Keratinocyte (primary cell): ENCODE measurements around the gene IFNL2. TPM values are rescaled to one million over a fixed set of nuclear protein-coding genes. Genes with fewer than 3 reads are reported as not detected.

Experiments
- DNase-seq: peaks from one replicate; pipeline ENCODE4 v3.0.0-alpha.2; 2011; ENCODE audit warnings: low read depth, missing footprints, low spot score
- FAIRE-seq: peaks from 2 replicates; lab custom pipeline; 2011; peaks lifted over from hg19 to GRCh38; lab: Jason Lieb, UNC
- H2AFZ ChIP-seq: 2 replicates; pipeline ENCODE4 v1.6.0; 2012; ENCODE audit warnings: low read length, control low read depth, inconsistent platforms; ENCODE audit not compliant: control insufficient read depth
- H3K27ac ChIP-seq: 2 replicates; pipeline ENCODE4 v1.5.1; 2011; ENCODE audit warnings: low read length; ENCODE audit not compliant: control insufficient read depth, insufficient read depth
- H3K27me3 ChIP-seq: 3 replicates; pipeline ENCODE4 v1.6.0; 2011; ENCODE audit warnings: low read length; ENCODE audit not compliant: control insufficient read depth, insufficient read depth; ENCODE audit errors: extremely low read depth
- H3K36me3 ChIP-seq, 2 experiments: 2 replicates in 1 of 2; 3 replicates in 1 of 2; pipeline ENCODE4 v1.5.1; 2011; ENCODE audit warnings: low read length in 2 of 2, mild to moderate bottlenecking in 1 of 2; ENCODE audit not compliant: control insufficient read depth in 2 of 2, insufficient read depth in 2 of 2; ENCODE audit errors: extremely low read depth in 1 of 2
- H3K4me1 ChIP-seq: 3 replicates; pipeline ENCODE4 v1.5.1; 2011; ENCODE audit warnings: low read length; ENCODE audit not compliant: control insufficient read depth, insufficient read depth; ENCODE audit errors: extremely low read depth
- H3K4me2 ChIP-seq: 3 replicates; pipeline ENCODE4 v1.6.0; 2011; ENCODE audit warnings: low read depth, low read length; ENCODE audit not compliant: control insufficient read depth, insufficient read depth; ENCODE audit errors: extremely low read depth
- H3K4me3 ChIP-seq, 3 experiments: fragments of 200-600 bp in 1 of 3; sonication (generic) in 1 of 3; 2 replicates in 2 of 3; 3 replicates in 1 of 3; pipeline ENCODE4 v1.5.1; 2011 to 2016; ENCODE audit warnings: low read length in 3 of 3, mild to moderate bottlenecking in 3 of 3, control low read depth in 2 of 3, inconsistent platforms in 1 of 3, low read depth in 1 of 3, mixed read lengths in 1 of 3, mixed run types in 1 of 3, moderate library complexity in 1 of 3; ENCODE audit not compliant: control insufficient read depth in 2 of 3, insufficient read depth in 2 of 3; ENCODE audit errors: extremely low read depth in 1 of 3
- H3K79me2 ChIP-seq: 2 replicates; pipeline ENCODE4 v1.6.0; 2012; ENCODE audit warnings: low read length; ENCODE audit not compliant: control insufficient read depth, insufficient read depth
- H3K9ac ChIP-seq: 3 replicates; pipeline ENCODE4 v1.6.0; 2011; ENCODE audit warnings: low read length; ENCODE audit not compliant: control insufficient read depth, insufficient read depth; ENCODE audit errors: extremely low read depth
- H3K9me1 ChIP-seq: 3 replicates; pipeline ENCODE4 v1.6.0; 2011; ENCODE audit warnings: low read length; ENCODE audit not compliant: control insufficient read depth, insufficient read depth; ENCODE audit errors: extremely low read depth
- H3K9me3 ChIP-seq: 2 replicates; pipeline ENCODE4 v1.5.1; 2012; ENCODE audit warnings: low read depth, low read length; ENCODE audit not compliant: control insufficient read depth
- H4K20me1 ChIP-seq: 3 replicates; pipeline ENCODE4 v1.6.0; 2011; ENCODE audit warnings: low read length; ENCODE audit not compliant: control insufficient read depth, insufficient read depth; ENCODE audit errors: extremely low read depth
- EZH2 ChIP-seq: IDR thresholded peaks from one replicate; pipeline ENCODE4 v1.6.1; 2012; ENCODE audit warnings: inconsistent platforms, mild to moderate bottlenecking, low read length, moderate library complexity
- dilution Hi-C: fragments of 300-500 bp; cut with MboI; formaldehyde crosslinking; loops from one replicate; pipeline ENCODE4 v1.7.0; 2020; ENCODE audit warnings: low sequenced_read_pairs; ENCODE audit not compliant: extremely low pct_ligation_motif_present
- polyA plus RNA-seq, 5 experiments: library from polyadenylated mRNA; depleted of rRNA in 3 of 5; stranded (reverse) in 3 of 5; stranded (forward) in 1 of 5; unstranded in 1 of 5; fragments of >200 nt; gene quantifications; 1 replicate in 1 of 5; 2 replicates in 3 of 5; 3 replicates in 1 of 5; pipeline versions ENCODE4 v1.2.1 to v1.2.3, GENCODE V29; 2011 to 2012; ENCODE audit warnings: missing spikeins in 2 of 5, low read depth in 1 of 5, low replicate concordance in 1 of 5
- TF ChIP-seq, protein P1 (sequence below), 3 experiments: IDR thresholded peaks in 1 of 3; conservative IDR thresholded peaks in 1 of 3; optimal IDR thresholded peaks in 1 of 3; 2 replicates in 2 of 3; 3 replicates in 1 of 3; pipeline versions ENCODE3 to v1.5.1; 2011; ENCODE audit warnings: low read length in 3 of 3, mild to moderate bottlenecking in 3 of 3, moderate library complexity in 2 of 3, control low read depth in 1 of 3, inconsistent platforms in 1 of 3; ENCODE audit not compliant: insufficient read depth in 2 of 3; ENCODE audit errors: extremely low read depth in 1 of 3

Gene IFNL2
- polyA plus RNA-seq, 1 donor (not counting 4 experiments of a cell fraction or from before 2014, with no cell fraction given), result not detected

DNA sequence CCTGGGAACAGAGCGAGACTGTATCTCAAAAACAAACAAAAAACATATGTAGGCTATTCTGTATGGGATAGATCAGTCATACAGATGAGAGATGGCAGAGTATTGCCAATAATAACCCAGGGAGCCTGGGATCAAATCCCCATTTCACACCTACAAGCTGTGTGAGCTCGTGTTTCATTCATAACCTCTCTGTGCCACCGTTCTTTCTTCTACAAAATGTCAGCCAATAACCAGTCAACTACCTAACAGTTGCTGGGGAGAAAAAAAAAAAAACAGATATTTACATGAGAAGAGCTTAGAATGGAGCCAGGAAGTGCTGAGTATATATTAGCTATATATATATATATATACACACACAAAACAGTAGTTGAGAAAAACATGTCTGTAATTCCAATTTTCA, 6.5 kb upstream of the IFNL2 start:
- no peak for TF ChIP-seq EZH2
- TF ChIP-seq, protein P1, sequence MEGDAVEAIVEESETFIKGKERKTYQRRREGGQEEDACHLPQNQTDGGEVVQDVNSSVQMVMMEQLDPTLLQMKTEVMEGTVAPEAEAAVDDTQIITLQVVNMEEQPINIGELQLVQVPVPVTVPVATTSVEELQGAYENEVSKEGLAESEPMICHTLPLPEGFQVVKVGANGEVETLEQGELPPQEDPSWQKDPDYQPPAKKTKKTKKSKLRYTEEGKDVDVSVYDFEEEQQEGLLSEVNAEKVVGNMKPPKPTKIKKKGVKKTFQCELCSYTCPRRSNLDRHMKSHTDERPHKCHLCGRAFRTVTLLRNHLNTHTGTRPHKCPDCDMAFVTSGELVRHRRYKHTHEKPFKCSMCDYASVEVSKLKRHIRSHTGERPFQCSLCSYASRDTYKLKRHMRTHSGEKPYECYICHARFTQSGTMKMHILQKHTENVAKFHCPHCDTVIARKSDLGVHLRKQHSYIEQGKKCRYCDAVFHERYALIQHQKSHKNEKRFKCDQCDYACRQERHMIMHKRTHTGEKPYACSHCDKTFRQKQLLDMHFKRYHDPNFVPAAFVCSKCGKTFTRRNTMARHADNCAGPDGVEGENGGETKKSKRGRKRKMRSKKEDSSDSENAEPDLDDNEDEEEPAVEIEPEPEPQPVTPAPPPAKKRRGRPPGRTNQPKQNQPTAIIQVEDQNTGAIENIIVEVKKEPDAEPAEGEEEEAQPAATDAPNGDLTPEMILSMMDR (optimal IDR thresholded peaks at IDR 0.05 in 1 of 3, IDR thresholded peaks at IDR 0.05 in 1 of 3, conservative IDR thresholded peaks at IDR 0.05 in 1 of 3; ENCODE audit: extremely low read depth in 1 of 3, insufficient read depth in 2 of 3, low read length in 3 of 3), result no peak
- Histone ChIP-seq H3K9ac (no peak overlapping the region), H2AFZ (no peak overlapping the region), H3K4me1 (no peaks in the 10 kb centered on the region), H3K27ac (no peak overlapping the region), H3K27me3 (peaks cover 30% of the 10 kb centered on the region), H4K20me1 (no peaks in the 10 kb centered on the region), H3K9me1 (no peaks in the 10 kb centered on the region), H3K4me2 (no peak overlapping the region), H3K36me3 (no peaks in the 10 kb centered on the region), H3K9me3 (no peaks in the 10 kb centered on the region), H3K4me3 (no peak overlapping the region), H3K79me2 (no peaks in the 10 kb centered on the region)
- dilution Hi-C loops, result no loop called here
- DNase-seq (no peak), FAIRE-seq (no peak)

DNA sequence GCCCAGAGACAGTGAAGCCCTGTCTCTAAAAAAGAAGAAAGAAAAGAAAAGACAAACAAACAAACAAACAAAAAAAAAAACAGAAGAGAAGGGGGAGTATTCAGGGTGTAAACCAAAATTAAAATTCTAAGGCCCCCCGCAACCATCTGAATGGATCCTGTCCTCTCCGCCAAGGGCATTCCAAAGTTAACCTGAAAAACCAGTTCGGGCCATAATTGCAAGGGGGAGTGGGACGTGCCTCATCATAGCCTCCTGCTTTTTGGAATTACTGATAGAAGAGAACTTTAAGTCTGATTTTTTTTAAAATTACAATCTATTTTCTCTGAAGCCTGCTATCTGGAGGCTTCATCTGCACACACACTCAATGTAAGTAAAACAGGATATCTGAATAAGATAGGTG, 5.7 kb upstream of the IFNL2 start:
- H3K27me3 ChIP-seq, result peaks cover 30% of the 10 kb centered on the region

More for the DNA sequence above, 5.7 kb upstream of the IFNL2 start:
- no peak overlapping the region for H2AFZ ChIP-seq
- H3K9me3 ChIP-seq, result no peaks in the 10 kb centered on the region
- H3K9ac ChIP-seq, result no peak overlapping the region
- no peak for DNase-seq
- H3K4me3 ChIP-seq, result no peak overlapping the region
- H3K79me2 ChIP-seq, result no peaks in the 10 kb centered on the region
- no peak overlapping the region for H3K4me2 ChIP-seq
- no peak for FAIRE-seq
- no peaks in the 10 kb centered on the region for H3K4me1 ChIP-seq
- no peaks in the 10 kb centered on the region for H3K36me3 ChIP-seq
- no peaks in the 10 kb centered on the region for H4K20me1 ChIP-seq
- H3K27ac ChIP-seq, result no peak overlapping the region
- H3K9me1 ChIP-seq, result no peaks in the 10 kb centered on the region
- dilution Hi-C loops, result no loop called here
- TF ChIP-seq, protein P1 (optimal IDR thresholded peaks at IDR 0.05 in 1 of 3, IDR thresholded peaks at IDR 0.05 in 1 of 3, conservative IDR thresholded peaks at IDR 0.05 in 1 of 3; ENCODE audit: extremely low read depth in 1 of 3, insufficient read depth in 2 of 3, low read length in 3 of 3), result no peak
- no peak for TF ChIP-seq EZH2
